ENCODE data around the gene FAM98C.

The FAM98C gene

GRCh38 chr19:38429811-38430156 lies 26.9 kb downstream of the FAM98C start:
- Mint-ChIP-seq H3K4me3 (no peak overlapping the region), H3K9me3 (no peaks in the 10 kb centered on the region), H3K36me3 (ENCODE audit: insufficient read depth) (peaks cover 3% of the 10 kb centered on the region), H3K4me1 (ENCODE audit: low read depth in 2 of 2) (peaks cover 12 to 16% of the 10 kb centered on the region in 2 donors), H3K27me3 (peaks cover 17 to 31% of the 10 kb centered on the region in 2 donors), H3K27ac (no peak overlapping the region)
- ATAC-seq (replicated peaks) (no peak), DNase-seq (no peak)

- Mint-ChIP-seq H3K4me3 (no peak overlapping the region), H3K27ac (no peak overlapping the region), H3K9me3 (no peaks in the 10 kb centered on the region), H3K36me3 (ENCODE audit: insufficient read depth) (peaks cover 3% of the 10 kb centered on the region), H3K4me1 (ENCODE audit: low read depth in 2 of 2) (peaks cover 12 to 16% of the 10 kb centered on the region in 2 donors), H3K27me3 (peaks cover 23 to 36% of the 10 kb centered on the region in 2 donors)
- ATAC-seq (replicated peaks) (no peak), DNase-seq (no peak)
Observed at GRCh38 chr19:38430931-38431330, 28.0 kb downstream of the FAM98C start.

GRCh38 chr19:38433268-38433733 lies 30.4 kb downstream of the FAM98C start, which contains the start of gene RYR1:
TSS of gene RYR1 (plus strand) at chr19:38433691. CDS start at chr19:38433830, 139 bp downstream.
- Mint-ChIP-seq H3K4me1 (ENCODE audit: low read depth in 2 of 2) (peaks cover 9 to 12% of the 10 kb centered on the region in 2 donors), H3K27ac (peak within 1 kb of the TSS in 1 of 2 donors; percentile 75), H3K4me3 (peak within 1 kb of the TSS; percentile 46 to 64), H3K36me3 (ENCODE audit: insufficient read depth) (peaks cover 3% of the 10 kb centered on the region), H3K27me3 (peaks cover 21 to 57% of the 10 kb centered on the region in 2 donors), H3K9me3 (no peaks in the 10 kb centered on the region)
- ATAC-seq (replicated peaks) (peak; percentile 69), DNase-seq (no peak)

- ATAC-seq (replicated peaks) (no peak), DNase-seq (no peak)
- Mint-ChIP-seq H3K27ac (peak overlapping the region in 1 of 2 donors; percentile 75), H3K36me3 (ENCODE audit: insufficient read depth) (no peaks in the 10 kb centered on the region), H3K4me1 (ENCODE audit: low read depth in 2 of 2) (peaks cover 8 to 9% of the 10 kb centered on the region in 2 donors), H3K4me3 (peak overlapping the region in 1 of 2 donors; percentile 28), H3K9me3 (no peaks in the 10 kb centered on the region), H3K27me3 (peaks cover 21 to 49% of the 10 kb centered on the region in 2 donors)
Observed at GRCh38 chr19:38434549-38435051, 31.7 kb downstream of the FAM98C start.

- Mint-ChIP-seq H3K27me3 (peaks cover 26 to 58% of the 10 kb centered on the region in 2 donors), H3K27ac (no peak overlapping the region), H3K4me1 (ENCODE audit: low read depth in 2 of 2) (peaks cover 7 to 9% of the 10 kb centered on the region in 2 donors), H3K4me3 (no peak overlapping the region), H3K36me3 (ENCODE audit: insufficient read depth) (no peaks in the 10 kb centered on the region), H3K9me3 (no peaks in the 10 kb centered on the region)
- DNase-seq: no peak
- no peak for ATAC-seq (replicated peaks)
Observed at GRCh38 chr19:38437295-38437694, 34.4 kb downstream of the FAM98C start.

GRCh38 chr19:38437917-38438316 lies 35.0 kb downstream of the FAM98C start:
- Mint-ChIP-seq H3K4me3 (no peak overlapping the region), H3K9me3 (no peaks in the 10 kb centered on the region), H3K27me3 (peaks cover 26 to 64% of the 10 kb centered on the region in 2 donors), H3K4me1 (ENCODE audit: low read depth in 2 of 2) (peaks cover 7 to 9% of the 10 kb centered on the region in 2 donors), H3K36me3 (ENCODE audit: insufficient read depth) (no peaks in the 10 kb centered on the region), H3K27ac (no peak overlapping the region)
- DNase-seq: no peak
- no peak for ATAC-seq (replicated peaks)

GRCh38 chr19:38440592-38440991 lies 37.7 kb downstream of the FAM98C start:
- no peak for ATAC-seq (replicated peaks)
- H3K27me3 Mint-ChIP-seq: peaks cover 19 to 68% of the 10 kb centered on the region in 2 donors
- H3K4me3 Mint-ChIP-seq: no peak overlapping the region
- DNase-seq: no peak
- H3K36me3 Mint-ChIP-seq (ENCODE audit: insufficient read depth): no peaks in the 10 kb centered on the region
- no peak overlapping the region for H3K27ac Mint-ChIP-seq
- H3K4me1 Mint-ChIP-seq (ENCODE audit: low read depth in 2 of 2): no peaks in the 10 kb centered on the region
- no peaks in the 10 kb centered on the region for H3K9me3 Mint-ChIP-seq

- Mint-ChIP-seq H3K9me3 (no peaks in the 10 kb centered on the region), H3K4me1 (ENCODE audit: low read depth in 2 of 2) (no peaks in the 10 kb centered on the region), H3K27ac (no peak overlapping the region), H3K27me3 (peaks cover 19 to 63% of the 10 kb centered on the region in 2 donors), H3K36me3 (ENCODE audit: insufficient read depth) (no peaks in the 10 kb centered on the region), H3K4me3 (no peak overlapping the region)
- DNase-seq (no peak), ATAC-seq (replicated peaks) (no peak)
Observed at GRCh38 chr19:38441657-38442348, 38.9 kb downstream of the FAM98C start.

GRCh38 chr19:38442736-38443135 lies 39.8 kb downstream of the FAM98C start:
- Mint-ChIP-seq H3K36me3 (ENCODE audit: insufficient read depth) (no peaks in the 10 kb centered on the region), H3K27me3 (peaks cover 19 to 54% of the 10 kb centered on the region in 2 donors), H3K4me3 (no peak overlapping the region), H3K4me1 (ENCODE audit: low read depth in 2 of 2) (no peaks in the 10 kb centered on the region), H3K9me3 (no peaks in the 10 kb centered on the region), H3K27ac (no peak overlapping the region)
- ATAC-seq (replicated peaks) (no peak), DNase-seq (no peak)

GRCh38 chr19:38443458-38443999 lies 40.6 kb downstream of the FAM98C start:
- ATAC-seq (replicated peaks): no peak
- Mint-ChIP-seq H3K4me1 (ENCODE audit: low read depth in 2 of 2) (no peaks in the 10 kb centered on the region), H3K4me3 (no peak overlapping the region), H3K27me3 (peaks cover 14 to 46% of the 10 kb centered on the region in 2 donors), H3K9me3 (no peaks in the 10 kb centered on the region), H3K27ac (no peak overlapping the region), H3K36me3 (ENCODE audit: insufficient read depth) (no peaks in the 10 kb centered on the region)
- DNase-seq: no peak

GRCh38 chr19:38444026-38444425 lies 41.1 kb downstream of the FAM98C start:
- no peaks in the 10 kb centered on the region for H3K4me1 Mint-ChIP-seq (ENCODE audit: low read depth in 2 of 2)

GRCh38 chr19:38445362-38445761 lies 42.5 kb downstream of the FAM98C start:
- H3K9me3 Mint-ChIP-seq: no peaks in the 10 kb centered on the region
- no peak for ATAC-seq (replicated peaks)
- no peak overlapping the region for H3K27ac Mint-ChIP-seq

More at GRCh38 chr19:38444026-38444425, 41.1 kb downstream of the FAM98C start:
- H3K36me3 Mint-ChIP-seq (ENCODE audit: insufficient read depth): no peaks in the 10 kb centered on the region
- no peak overlapping the region for H3K27ac Mint-ChIP-seq
- H3K9me3 Mint-ChIP-seq: no peaks in the 10 kb centered on the region
- no peak overlapping the region for H3K4me3 Mint-ChIP-seq
- H3K27me3 Mint-ChIP-seq: peaks cover 18 to 45% of the 10 kb centered on the region in 2 donors
- DNase-seq (no peak), ATAC-seq (replicated peaks) (no peak)

GRCh38 chr19:38448225-38448624 lies 45.3 kb downstream of the FAM98C start:
- Mint-ChIP-seq H3K4me3 (no peak overlapping the region), H3K9me3 (no peaks in the 10 kb centered on the region), H3K27me3 (peaks cover 11 to 25% of the 10 kb centered on the region in 2 donors), H3K36me3 (ENCODE audit: insufficient read depth) (no peaks in the 10 kb centered on the region), H3K4me1 (ENCODE audit: low read depth in 2 of 2) (no peaks in the 10 kb centered on the region), H3K27ac (no peak overlapping the region)
- ATAC-seq (replicated peaks): no peak
- no peak for DNase-seq

More at GRCh38 chr19:38445362-38445761, 42.5 kb downstream of the FAM98C start:
- H3K27me3 Mint-ChIP-seq: peaks cover 20 to 45% of the 10 kb centered on the region in 2 donors
- no peaks in the 10 kb centered on the region for H3K4me1 Mint-ChIP-seq (ENCODE audit: low read depth in 2 of 2)
- H3K4me3 Mint-ChIP-seq: no peak overlapping the region
- no peaks in the 10 kb centered on the region for H3K36me3 Mint-ChIP-seq (ENCODE audit: insufficient read depth)
- DNase-seq: no peak

- no peak for ATAC-seq (replicated peaks)
- peak overlapping the region in 1 of 2 donors; percentile 45 for H3K27ac Mint-ChIP-seq
- H3K36me3 Mint-ChIP-seq (ENCODE audit: insufficient read depth): no peaks in the 10 kb centered on the region
- H3K27me3 Mint-ChIP-seq: peaks cover 8 to 12% of the 10 kb centered on the region in 2 donors
- no peak overlapping the region for H3K4me3 Mint-ChIP-seq
- H3K4me1 Mint-ChIP-seq (ENCODE audit: low read depth in 2 of 2): no peaks in the 10 kb centered on the region
- H3K9me3 Mint-ChIP-seq: no peaks in the 10 kb centered on the region
- DNase-seq: no peak
Observed at GRCh38 chr19:38449518-38449917, 46.6 kb downstream of the FAM98C start.
